SK-N-SH treated with all-trans-retinoic acid at 6 μM for 48 hours (cell line): Measurements from ENCODE around the gene DMRTB1.

ENCODE experiments used
- ATAC-seq: fragments of 200-7000 bp; cut with Tn5 transposase; 3 replicates; pipeline ENCODE4 v1.9.1; 2020; ENCODE audit warnings: mild to moderate bottlenecking, moderate library complexity
- ARNTL ChIP-seq: fragments of 450-650 bp; formaldehyde crosslinking; IDR thresholded peaks from 2 replicates; pipeline ENCODE4 v1.5.0; 2020; ENCODE audit warnings: low read depth, mild to moderate bottlenecking, moderate library complexity, borderline replicate concordance
- BACH2 ChIP-seq: fragments of 250-450 bp; sonication (Bioruptor Pico); IDR thresholded peaks from 2 replicates; pipeline ENCODE4 v1.9.0; 2021; ENCODE audit warnings: mild to moderate bottlenecking, borderline replicate concordance
- CREB5 ChIP-seq: fragments of 250-450 bp; sonication (Bioruptor Pico); IDR thresholded peaks from 2 replicates; pipeline ENCODE4 v1.5.1; 2020; ENCODE audit warnings: low read depth, mild to moderate bottlenecking, moderate library complexity
- CSDC2 ChIP-seq: fragments of 250-450 bp; sonication (Bioruptor Pico); IDR thresholded peaks from 2 replicates; pipeline ENCODE4 v1.5.0; 2020; ENCODE audit warnings: mild to moderate bottlenecking, moderate library complexity
- CSRNP3 ChIP-seq: fragments of 250-450 bp; sonication (Bioruptor Pico); IDR thresholded peaks from 2 replicates; pipeline ENCODE4 v1.5.1; 2021; ENCODE audit warnings: mild to moderate bottlenecking, moderate library complexity
- ESRRG ChIP-seq: fragments of 250-450 bp; sonication (Bioruptor Pico); IDR thresholded peaks from 2 replicates; pipeline ENCODE4 v1.6.1; 2021; ENCODE audit warnings: mild to moderate bottlenecking
- OSR1 ChIP-seq: fragments of 250-450 bp; sonication (Bioruptor Pico); IDR thresholded peaks from 2 replicates; pipeline ENCODE4 v1.8.0; 2022; ENCODE audit warnings: moderate library complexity, mild to moderate bottlenecking, inconsistent platforms
- PATZ1 ChIP-seq: fragments of 250-450 bp; sonication (Bioruptor Pico); IDR thresholded peaks from 2 replicates; pipeline ENCODE4 v1.8.0; 2020; ENCODE audit warnings: mild to moderate bottlenecking, moderate library complexity, borderline replicate concordance
- POU6F1 ChIP-seq: fragments of 250-450 bp; sonication (Bioruptor Pico); IDR thresholded peaks from 2 replicates; pipeline ENCODE4 v1.8.0; 2021; ENCODE audit warnings: low read depth, mild to moderate bottlenecking, moderate library complexity, borderline replicate concordance
- PPARA ChIP-seq: fragments of 250-450 bp; sonication (Bioruptor Pico); IDR thresholded peaks from 2 replicates; pipeline ENCODE4 v1.5.0; 2020; ENCODE audit warnings: mild to moderate bottlenecking, borderline replicate concordance
- SNAI2 ChIP-seq: fragments of 250-450 bp; sonication (Bioruptor Pico); IDR thresholded peaks from 2 replicates; pipeline ENCODE4 v1.5.0; 2020; ENCODE audit warnings: mild to moderate bottlenecking, moderate library complexity
- TCF4 ChIP-seq: fragments of 250-450 bp; sonication (Bioruptor Pico); IDR thresholded peaks from 2 replicates; pipeline ENCODE4 v1.8.0; 2021; ENCODE audit warnings: mild to moderate bottlenecking, moderate library complexity, borderline replicate concordance
- TOX ChIP-seq: fragments of 250-450 bp; sonication (Bioruptor Pico); IDR thresholded peaks from 2 replicates; pipeline ENCODE4 v1.8.0; 2021; ENCODE audit warnings: mild to moderate bottlenecking, moderate library complexity, borderline replicate concordance
- TSHZ2 ChIP-seq: fragments of 250-450 bp; sonication (Bioruptor Pico); IDR thresholded peaks from 2 replicates; pipeline ENCODE4 v1.5.0; 2020; ENCODE audit warnings: mild to moderate bottlenecking, moderate library complexity
- ZFP3 ChIP-seq: fragments of 250-450 bp; sonication (Bioruptor Pico); IDR thresholded peaks from 2 replicates; pipeline ENCODE4 v1.5.0; 2020; ENCODE audit warnings: mild to moderate bottlenecking, moderate library complexity
- ZFP30 ChIP-seq: fragments of 450-650 bp; formaldehyde crosslinking; IDR thresholded peaks from 2 replicates; pipeline ENCODE4 v1.5.0; 2022; ENCODE audit warnings: mild to moderate bottlenecking, moderate library complexity

The DMRTB1 gene

GRCh38 chr1:53462193-53462592, 3.0 kb downstream of the DMRTB1 start:
- no peak for ATAC-seq
- TF ChIP-seq CSRNP3 (CRISPR knock-in tag) (no peak), OSR1 (no peak), ARNTL (no peak), CSDC2 (CRISPR knock-in tag) (no peak), TOX (CRISPR knock-in tag) (no peak), TSHZ2 (CRISPR knock-in tag) (no peak), PATZ1 (CRISPR knock-in tag) (no peak), PPARA (CRISPR knock-in tag) (no peak), POU6F1 (no peak), SNAI2 (CRISPR knock-in tag) (no peak), ZFP3 (CRISPR knock-in tag) (no peak), BACH2 (CRISPR knock-in tag) (no peak), ESRRG (no peak)

- ATAC-seq: no peak; the same call in 2 of the 3 replicates
- no peak for TF ChIP-seq ARNTL
- TF ChIP-seq CSRNP3 (CRISPR knock-in tag): no peak
- no peak for TF ChIP-seq PPARA (CRISPR knock-in tag)
- no peak for TF ChIP-seq OSR1
- TF ChIP-seq CSDC2 (CRISPR knock-in tag): no peak
- TF ChIP-seq TCF4 (CRISPR knock-in tag): no peak; the same call in 1 of the 2 replicates
- TF ChIP-seq TOX (CRISPR knock-in tag): no peak
- no peak for TF ChIP-seq POU6F1
- no peak for TF ChIP-seq ZFP30
- TF ChIP-seq ZFP3 (CRISPR knock-in tag): no peak
- TF ChIP-seq CREB5 (CRISPR knock-in tag): no peak
Observed at GRCh38 chr1:53462769-53463501, 3.7 kb downstream of the DMRTB1 start.
